ENCODE data around the gene LSM3.

LSM3 gene

GRCh38 chr3:14143271-14144225 lies 35.1 kb upstream of the LSM3 start:
- DNase-seq (ENCODE audit: low spot score): peak; percentile 39

GRCh38 chr3:14144423-14145075 lies 34.1 kb upstream of the LSM3 start:
- DNase-seq (ENCODE audit: low spot score): peak; percentile 96

GRCh38 chr3:14145236-14145635 lies 33.4 kb upstream of the LSM3 start:
- DNase-seq (ENCODE audit: low spot score): no peak

- DNase-seq (ENCODE audit: low spot score): no peak
Observed at GRCh38 chr3:14145670-14146380, 32.8 kb upstream of the LSM3 start.

- no peak for DNase-seq (ENCODE audit: low spot score)
Observed at GRCh38 chr3:14146381-14147065, 32.1 kb upstream of the LSM3 start.

GRCh38 chr3:14147066-14147435 lies 31.6 kb upstream of the LSM3 start:
- no peak for DNase-seq (ENCODE audit: low spot score)

- no peak for DNase-seq (ENCODE audit: low spot score)
Observed at GRCh38 chr3:14147617-14148016, 31.0 kb upstream of the LSM3 start.

- DNase-seq (ENCODE audit: low spot score): peak; percentile 24
Observed at GRCh38 chr3:14148041-14148985, 30.3 kb upstream of the LSM3 start.

- DNase-seq (ENCODE audit: low spot score): no peak
Observed at GRCh38 chr3:14150078-14150477, 28.5 kb upstream of the LSM3 start.

GRCh38 chr3:14150491-14151230 lies 28.0 kb upstream of the LSM3 start:
- no peak for DNase-seq (ENCODE audit: low spot score)

- no peak for DNase-seq (ENCODE audit: low spot score)
Observed at GRCh38 chr3:14151471-14152083, 27.0 kb upstream of the LSM3 start.

GRCh38 chr3:14152233-14152962 lies 26.2 kb upstream of the LSM3 start:
- no peak for DNase-seq (ENCODE audit: low spot score)

GRCh38 chr3:14152963-14153355 lies 25.7 kb upstream of the LSM3 start:
- no peak for DNase-seq (ENCODE audit: low spot score)

- no peak for DNase-seq (ENCODE audit: low spot score)
Observed at GRCh38 chr3:14153663-14154062, 25.0 kb upstream of the LSM3 start.

- no peak for DNase-seq (ENCODE audit: low spot score)
Observed at GRCh38 chr3:14154276-14154675, 24.3 kb upstream of the LSM3 start.

GRCh38 chr3:14154895-14155440 lies 23.6 kb upstream of the LSM3 start:
- DNase-seq (ENCODE audit: low spot score): no peak

GRCh38 chr3:14156201-14156600 lies 22.4 kb upstream of the LSM3 start:
- DNase-seq (ENCODE audit: low spot score): no peak

GRCh38 chr3:14156843-14157561 lies 21.6 kb upstream of the LSM3 start:
- no peak for DNase-seq (ENCODE audit: low spot score)
